HEK293 (cell line): ENCODE results near the gene LRP8.

ENCODE experiments used
- CTCF ChIA-PET: fragments of 350-600 bp; formaldehyde crosslinking; extraction: SDS; loops from one replicate; lab custom pipeline; 2021; ENCODE audit warnings: antibody characterized with exemption; lab: Yijun Ruan, JAX
- POLR2A ChIA-PET: fragments of 300-600 bp; formaldehyde crosslinking; extraction: SDS; loops from one replicate; lab custom pipeline; 2020; ENCODE audit warnings: antibody characterized with exemption, inconsistent platforms; lab: Yijun Ruan, JAX
- H3K27ac ChIP-seq: fragments of 200-500 bp; sonication (Bioruptor generic); 2 replicates; pipeline ENCODE4 v1.5.1; 2014; ENCODE audit warnings: low read depth, low read length, control low read depth, inconsistent platforms; ENCODE audit errors: extremely low read depth
- H3K36me3 ChIP-seq, 2 experiments: fragments of 200-500 bp in 1 of 2; sonication (Bioruptor generic) in 1 of 2; 1 replicate in 1 of 2; 2 replicates in 1 of 2; pipeline ENCODE4 v1.5.1; 2014 to 2017; ENCODE audit warnings: inconsistent platforms in 2 of 2, low read length in 2 of 2; ENCODE audit not compliant: control insufficient read depth in 2 of 2, insufficient read depth in 1 of 2
- H3K4me1 ChIP-seq: fragments of 200-500 bp; sonication (Bioruptor generic); 2 replicates; pipeline ENCODE4 v1.5.1; 2014; ENCODE audit warnings: mild to moderate bottlenecking, low read length, inconsistent platforms; ENCODE audit not compliant: control insufficient read depth, insufficient read depth
- H3K4me3 ChIP-seq: 2 replicates; pipeline ENCODE4 v1.5.1; 2011; ENCODE audit warnings: low read depth, mild to moderate bottlenecking, control low read depth, low read length, moderate library complexity
- H3K9me3 ChIP-seq: fragments of 200-500 bp; sonication (Bioruptor generic); 2 replicates; pipeline ENCODE4 v1.5.1; 2014; ENCODE audit warnings: low read depth, low read length, inconsistent platforms; ENCODE audit not compliant: control insufficient read depth, insufficient read depth
- GLIS1 ChIP-seq: fragments of 450-650 bp; formaldehyde crosslinking; IDR thresholded peaks from 2 replicates; pipeline ENCODE4 v1.5.1; 2016; ENCODE audit warnings: missing biosample characterization, missing genetic modification characterization
- HIC1 ChIP-seq: fragments of 450-650 bp; formaldehyde crosslinking; IDR thresholded peaks from 2 replicates; pipeline ENCODE4 v1.5.1; 2016; ENCODE audit warnings: missing biosample characterization, missing genetic modification characterization
- HOXA7 ChIP-seq: sonication (generic); formaldehyde crosslinking; IDR thresholded peaks from 2 replicates; pipeline ENCODE4 v1.8.1; 2022; ENCODE audit warnings: missing genetic modification reagents, borderline replicate concordance
- KLF10 ChIP-seq: fragments of 450-650 bp; IDR thresholded peaks from 2 replicates; pipeline ENCODE4 v1.5.1; 2018; ENCODE audit warnings: missing biosample characterization, mild to moderate bottlenecking, missing genetic modification characterization
- KLF8 ChIP-seq: fragments of 450-650 bp; formaldehyde crosslinking; IDR thresholded peaks from 2 replicates; pipeline ENCODE4 v1.5.1; 2016; ENCODE audit warnings: missing biosample characterization, missing genetic modification characterization
- MZF1 ChIP-seq: fragments of 450-650 bp; formaldehyde crosslinking; IDR thresholded peaks from 2 replicates; pipeline ENCODE4 v1.5.1; 2017; ENCODE audit warnings: missing biosample characterization, missing genetic modification characterization, borderline replicate concordance
- PBX3 ChIP-seq: sonication (generic); formaldehyde crosslinking; IDR thresholded peaks from 2 replicates; pipeline ENCODE4 v1.8.1; 2022; ENCODE audit warnings: mild to moderate bottlenecking, moderate library complexity, missing genetic modification reagents
- REPIN1 ChIP-seq: fragments of 450-650 bp; formaldehyde crosslinking; IDR thresholded peaks from 2 replicates; pipeline ENCODE4 v1.5.1; 2017; ENCODE audit warnings: missing biosample characterization, missing genetic modification characterization, low read depth
- SCRT1 ChIP-seq: fragments of 450-650 bp; formaldehyde crosslinking; IDR thresholded peaks from 2 replicates; pipeline ENCODE4 v1.5.1; 2016; ENCODE audit warnings: missing biosample characterization, missing genetic modification characterization, borderline replicate concordance
- SCRT2 ChIP-seq: fragments of 450-650 bp; formaldehyde crosslinking; IDR thresholded peaks from 2 replicates; pipeline ENCODE4 v1.5.1; 2016; ENCODE audit warnings: missing biosample characterization, missing genetic modification characterization
- ZBTB8A ChIP-seq: fragments of 450-650 bp; formaldehyde crosslinking; IDR thresholded peaks from 2 replicates; pipeline ENCODE4 v1.5.1; 2016; ENCODE audit warnings: missing biosample characterization, missing genetic modification characterization
- ZNF121 ChIP-seq: fragments of 450-650 bp; formaldehyde crosslinking; IDR thresholded peaks from 2 replicates; pipeline ENCODE4 v1.5.1; 2016; ENCODE audit warnings: missing biosample characterization, missing genetic modification characterization
- ZNF132 ChIP-seq: fragments of 450-650 bp; formaldehyde crosslinking; IDR thresholded peaks from 2 replicates; pipeline ENCODE4 v1.5.1; 2017; ENCODE audit warnings: missing biosample characterization, missing genetic modification characterization, borderline replicate concordance
- ZNF133 ChIP-seq: fragments of 450-650 bp; formaldehyde crosslinking; IDR thresholded peaks from 2 replicates; pipeline ENCODE4 v1.5.1; 2016; ENCODE audit warnings: missing biosample characterization, missing genetic modification characterization
- ZNF19 ChIP-seq: fragments of 450-650 bp; formaldehyde crosslinking; IDR thresholded peaks from 2 replicates; pipeline ENCODE4; 2016; ENCODE audit warnings: missing biosample characterization, missing genetic modification characterization, low read depth
- ZNF211 ChIP-seq: fragments of 450-650 bp; formaldehyde crosslinking; IDR thresholded peaks from 2 replicates; pipeline ENCODE4 v1.5.1; 2016; ENCODE audit warnings: low read depth, missing biosample characterization, missing genetic modification characterization
- ZNF223 ChIP-seq: fragments of 450-650 bp; formaldehyde crosslinking; IDR thresholded peaks from 2 replicates; pipeline ENCODE4 v1.5.1; 2016; ENCODE audit warnings: missing biosample characterization, missing genetic modification characterization
- ZNF23 ChIP-seq: fragments of 450-650 bp; formaldehyde crosslinking; IDR thresholded peaks from 2 replicates; pipeline ENCODE4 v1.5.1; 2016; ENCODE audit warnings: missing biosample characterization, missing genetic modification characterization, borderline replicate concordance
- ZNF302 ChIP-seq: fragments of 450-650 bp; formaldehyde crosslinking; IDR thresholded peaks from 2 replicates; pipeline ENCODE4 v1.5.1; 2016; ENCODE audit warnings: missing biosample characterization, missing genetic modification characterization, low read depth
- ZNF335 ChIP-seq: fragments of 450-650 bp; formaldehyde crosslinking; conservative IDR thresholded peaks from 2 replicates; pipeline ENCODE4 v1.5.1; 2016; ENCODE audit warnings: missing biosample characterization, missing genetic modification characterization
- ZNF404 ChIP-seq: fragments of 450-650 bp; formaldehyde crosslinking; IDR thresholded peaks from 2 replicates; pipeline ENCODE4 v1.5.1; 2017; ENCODE audit warnings: missing biosample characterization, missing genetic modification characterization
- ZNF433 ChIP-seq: fragments of 450-650 bp; formaldehyde crosslinking; IDR thresholded peaks from 2 replicates; pipeline ENCODE4 v1.5.1; 2016; ENCODE audit warnings: missing biosample characterization, missing genetic modification characterization, low read depth
- ZNF514 ChIP-seq: fragments of 450-650 bp; formaldehyde crosslinking; IDR thresholded peaks from 2 replicates; pipeline ENCODE4 v1.5.1; 2016; ENCODE audit warnings: missing biosample characterization, missing genetic modification characterization
- ZNF660 ChIP-seq: fragments of 450-650 bp; IDR thresholded peaks from 2 replicates; pipeline ENCODE4 v1.5.1; 2018; ENCODE audit warnings: missing biosample characterization, mild to moderate bottlenecking, missing genetic modification characterization
- ZNF701 ChIP-seq: fragments of 450-650 bp; formaldehyde crosslinking; IDR thresholded peaks from 2 replicates; pipeline ENCODE4 v1.5.1; 2016; ENCODE audit warnings: missing biosample characterization, missing genetic modification characterization
- ZSCAN16 ChIP-seq: fragments of 450-650 bp; formaldehyde crosslinking; IDR thresholded peaks from 2 replicates; pipeline ENCODE4 v1.5.1; 2016; ENCODE audit warnings: missing biosample characterization, missing genetic modification characterization
- ZXDB ChIP-seq: fragments of 450-650 bp; formaldehyde crosslinking; IDR thresholded peaks from 2 replicates; pipeline ENCODE4 v1.5.1; 2016; ENCODE audit warnings: missing biosample characterization, missing genetic modification characterization
- TF ChIP-seq, protein P1 (sequence below): fragments of 450-650 bp; formaldehyde crosslinking; IDR thresholded peaks from 2 replicates; pipeline ENCODE4 v1.5.1; 2016; ENCODE audit warnings: missing biosample characterization, missing genetic modification characterization
- TF ChIP-seq, protein P2 (sequence below): IDR thresholded peaks from 2 replicates; pipeline ENCODE4 v1.6.1; 2011; ENCODE audit warnings: mild to moderate bottlenecking, low read depth, low read length, borderline replicate concordance
- TF ChIP-seq, protein P3 (sequence below): fragments of 450-650 bp; formaldehyde crosslinking; IDR thresholded peaks from 2 replicates; pipeline ENCODE4 v1.5.1; 2016; ENCODE audit warnings: missing biosample characterization, missing genetic modification characterization

The LRP8 gene

DNA sequence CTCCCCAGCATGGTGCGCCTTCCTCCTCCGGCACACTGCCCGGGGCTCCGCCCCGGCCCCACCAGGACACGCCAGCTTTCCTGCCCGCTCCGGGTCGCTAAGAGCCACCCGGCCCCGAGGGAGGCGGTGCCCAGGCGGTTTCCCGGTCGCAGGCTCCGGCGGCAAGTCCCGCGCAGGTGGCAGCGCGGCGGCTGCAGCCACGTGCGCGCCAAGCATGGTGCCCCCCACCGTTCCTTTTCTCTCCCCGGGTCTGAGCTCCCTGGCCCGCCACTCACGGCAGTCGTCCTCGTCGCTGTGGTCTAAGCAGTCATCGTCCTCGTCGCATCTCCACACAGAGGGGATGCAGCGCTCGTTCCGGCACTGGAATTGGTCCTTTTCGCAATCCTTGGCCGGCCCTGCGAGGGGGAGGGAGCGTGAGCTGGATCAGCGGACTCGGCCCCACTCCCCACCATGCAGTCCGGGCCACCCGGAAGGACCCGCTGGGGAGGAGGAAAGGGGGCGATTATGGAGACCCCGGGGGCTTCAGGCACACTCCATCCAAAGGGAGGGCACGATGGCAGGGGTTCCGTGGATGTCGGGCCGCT is 1.2 kb downstream of the LRP8 start (continued):
- no peak; the same call in 1 of the 2 replicates for TF ChIP-seq MZF1 (tag by site-specific recombination)
- no peak for TF ChIP-seq ZNF23 (tag by site-specific recombination)
- no peak for TF ChIP-seq ZNF514
- no peak for TF ChIP-seq SCRT1
- TF ChIP-seq PBX3 (CRISPR knock-in tag) = no peak
- TF ChIP-seq, protein P1, sequence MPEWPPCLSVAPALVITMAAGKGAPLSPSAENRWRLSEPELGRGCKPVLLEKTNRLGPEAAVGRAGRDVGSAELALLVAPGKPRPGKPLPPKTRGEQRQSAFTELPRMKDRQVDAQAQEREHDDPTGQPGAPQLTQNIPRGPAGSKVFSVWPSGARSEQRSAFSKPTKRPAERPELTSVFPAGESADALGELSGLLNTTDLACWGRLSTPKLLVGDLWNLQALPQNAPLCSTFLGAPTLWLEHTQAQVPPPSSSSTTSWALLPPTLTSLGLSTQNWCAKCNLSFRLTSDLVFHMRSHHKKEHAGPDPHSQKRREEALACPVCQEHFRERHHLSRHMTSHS (tag by site-specific recombination) = no peak
- TF ChIP-seq ZNF121 (tag by site-specific recombination) = peak; percentile 9; the same call in 1 of the 2 replicates
- TF ChIP-seq ZNF133 (tag by site-specific recombination) = no peak
- peak; percentile 84 for TF ChIP-seq GLIS1
- no peak for TF ChIP-seq ZNF223 (tag by site-specific recombination)
- no peak for TF ChIP-seq ZNF19 (tag by site-specific recombination)
- 0 out of 2 replicates have a peak, but pooled peaks have one; percentile 8 for TF ChIP-seq SCRT2 (tag by site-specific recombination)
- TF ChIP-seq, protein P2, sequence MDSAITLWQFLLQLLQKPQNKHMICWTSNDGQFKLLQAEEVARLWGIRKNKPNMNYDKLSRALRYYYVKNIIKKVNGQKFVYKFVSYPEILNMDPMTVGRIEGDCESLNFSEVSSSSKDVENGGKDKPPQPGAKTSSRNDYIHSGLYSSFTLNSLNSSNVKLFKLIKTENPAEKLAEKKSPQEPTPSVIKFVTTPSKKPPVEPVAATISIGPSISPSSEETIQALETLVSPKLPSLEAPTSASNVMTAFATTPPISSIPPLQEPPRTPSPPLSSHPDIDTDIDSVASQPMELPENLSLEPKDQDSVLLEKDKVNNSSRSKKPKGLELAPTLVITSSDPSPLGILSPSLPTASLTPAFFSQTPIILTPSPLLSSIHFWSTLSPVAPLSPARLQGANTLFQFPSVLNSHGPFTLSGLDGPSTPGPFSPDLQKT = no peak
- no peak for TF ChIP-seq HOXA7 (CRISPR knock-in tag)
- TF ChIP-seq REPIN1 (tag by site-specific recombination) = 0 out of 2 replicates have a peak, but pooled peaks have one; percentile 69
- TF ChIP-seq ZSCAN16 (tag by site-specific recombination) = no peak
- no peak for TF ChIP-seq ZNF132 (tag by site-specific recombination)
- TF ChIP-seq, protein P3, sequence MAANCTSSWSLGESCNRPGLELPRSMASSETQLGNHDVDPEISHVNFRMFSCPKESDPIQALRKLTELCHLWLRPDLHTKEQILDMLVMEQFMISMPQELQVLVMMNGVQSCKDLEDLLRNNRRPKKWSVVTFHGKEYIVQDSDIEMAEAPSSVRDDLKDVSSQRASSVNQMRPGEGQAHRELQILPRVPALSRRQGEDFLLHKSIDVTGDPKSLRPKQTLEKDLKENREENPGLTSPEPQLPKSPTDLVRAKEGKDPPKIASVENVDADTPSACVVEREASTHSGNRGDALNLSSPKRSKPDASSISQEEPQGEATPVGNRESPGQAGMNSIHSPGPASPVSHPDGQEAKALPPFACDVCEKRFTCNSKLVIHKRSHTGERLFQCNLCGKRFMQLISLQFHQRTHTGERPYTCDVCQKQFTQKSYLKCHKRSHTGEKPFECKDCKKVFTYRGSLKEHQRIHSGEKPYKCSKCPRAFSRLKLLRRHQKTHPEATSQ (tag by site-specific recombination) = no peak
- TF ChIP-seq ZNF302 (tag by site-specific recombination) = no peak
- 0 out of 2 replicates have a peak, but pooled peaks have one; percentile 24 for TF ChIP-seq ZXDB (tag by site-specific recombination)
- TF ChIP-seq KLF10 (tag by site-specific recombination) = no peak
- no peak for TF ChIP-seq ZNF701 (tag by site-specific recombination)
- TF ChIP-seq ZNF433 = no peak

- CTCF ChIA-PET = interaction anchor here (0.7 to 2.0 kb wide), 5 partner anchors 9 to 137 kb away, joined by 3 to 6 read pairs (median 4); no protein-coding TSS in a partner anchor
- peak; percentile 96 for TF ChIP-seq KLF8 (tag by site-specific recombination)
- TF ChIP-seq ZNF404 (tag by site-specific recombination) = no peak
- peak; percentile 99 for TF ChIP-seq KLF10 (tag by site-specific recombination)
- TF ChIP-seq ZNF211 (tag by site-specific recombination) = no peak
- TF ChIP-seq ZNF335 (tag by site-specific recombination) = peak; percentile 44
- TF ChIP-seq ZNF660 = 0 out of 2 replicates have a peak, but pooled peaks have one; percentile 33
- TF ChIP-seq HIC1 = peak; percentile 71
- peak; percentile 88 for TF ChIP-seq ZBTB8A
These were observed 1.7 kb downstream of the LRP8 start for GRCh38 chr1:53326088-53326597.

More at GRCh38 chr1:53326088-53326597, 1.7 kb downstream of the LRP8 start:
- no peaks in the 10 kb centered on the region for H3K4me1 ChIP-seq
- H3K27ac ChIP-seq = peak overlapping the region; percentile 19; the same call in 1 of the 2 replicates
- no peaks in the 10 kb centered on the region for H3K9me3 ChIP-seq
- POLR2A ChIA-PET = interaction anchor here (1.2 to 1.5 kb wide), 3 partner anchors 10 to 30 kb away, joined by 3 to 4 read pairs (median 3); no protein-coding TSS in a partner anchor
- H3K36me3 ChIP-seq = peaks cover 0 to 35% of the 10 kb centered on the region in 2 experiments; a peak in 1 of 3 replicates
- H3K4me3 ChIP-seq = peak overlapping the region; percentile 57
